Keratinocyte (primary cell): ENCODE data around the gene PRKAG2. TPM values are rescaled to one million over a fixed set of nuclear protein-coding genes. Genes with fewer than 3 reads are reported as not detected.

Source experiments
- DNase-seq: peaks from one replicate; pipeline ENCODE4 v3.0.0-alpha.2; 2011; ENCODE audit warnings: low read depth, missing footprints, low spot score
- FAIRE-seq: peaks from 2 replicates; lab custom pipeline; 2011; peaks lifted over from hg19 to GRCh38; lab: Jason Lieb, UNC
- H2AFZ ChIP-seq: 2 replicates; pipeline ENCODE4 v1.6.0; 2012; ENCODE audit warnings: low read length, control low read depth, inconsistent platforms; ENCODE audit not compliant: control insufficient read depth
- H3K27ac ChIP-seq: 2 replicates; pipeline ENCODE4 v1.5.1; 2011; ENCODE audit warnings: low read length; ENCODE audit not compliant: control insufficient read depth, insufficient read depth
- H3K27me3 ChIP-seq: 3 replicates; pipeline ENCODE4 v1.6.0; 2011; ENCODE audit warnings: low read length; ENCODE audit not compliant: control insufficient read depth, insufficient read depth; ENCODE audit errors: extremely low read depth
- H3K36me3 ChIP-seq, 2 experiments: 2 replicates in 1 of 2; 3 replicates in 1 of 2; pipeline ENCODE4 v1.5.1; 2011; ENCODE audit warnings: low read length in 2 of 2, mild to moderate bottlenecking in 1 of 2; ENCODE audit not compliant: control insufficient read depth in 2 of 2, insufficient read depth in 2 of 2; ENCODE audit errors: extremely low read depth in 1 of 2
- H3K4me1 ChIP-seq: 3 replicates; pipeline ENCODE4 v1.5.1; 2011; ENCODE audit warnings: low read length; ENCODE audit not compliant: control insufficient read depth, insufficient read depth; ENCODE audit errors: extremely low read depth
- H3K4me2 ChIP-seq: 3 replicates; pipeline ENCODE4 v1.6.0; 2011; ENCODE audit warnings: low read depth, low read length; ENCODE audit not compliant: control insufficient read depth, insufficient read depth; ENCODE audit errors: extremely low read depth
- H3K4me3 ChIP-seq, 3 experiments: fragments of 200-600 bp in 1 of 3; sonication (generic) in 1 of 3; 2 replicates in 2 of 3; 3 replicates in 1 of 3; pipeline ENCODE4 v1.5.1; 2011 to 2016; ENCODE audit warnings: low read length in 3 of 3, mild to moderate bottlenecking in 3 of 3, control low read depth in 2 of 3, inconsistent platforms in 1 of 3, low read depth in 1 of 3, mixed read lengths in 1 of 3, mixed run types in 1 of 3, moderate library complexity in 1 of 3; ENCODE audit not compliant: control insufficient read depth in 2 of 3, insufficient read depth in 2 of 3; ENCODE audit errors: extremely low read depth in 1 of 3
- H3K79me2 ChIP-seq: 2 replicates; pipeline ENCODE4 v1.6.0; 2012; ENCODE audit warnings: low read length; ENCODE audit not compliant: control insufficient read depth, insufficient read depth
- H3K9ac ChIP-seq: 3 replicates; pipeline ENCODE4 v1.6.0; 2011; ENCODE audit warnings: low read length; ENCODE audit not compliant: control insufficient read depth, insufficient read depth; ENCODE audit errors: extremely low read depth
- H3K9me1 ChIP-seq: 3 replicates; pipeline ENCODE4 v1.6.0; 2011; ENCODE audit warnings: low read length; ENCODE audit not compliant: control insufficient read depth, insufficient read depth; ENCODE audit errors: extremely low read depth
- H3K9me3 ChIP-seq: 2 replicates; pipeline ENCODE4 v1.5.1; 2012; ENCODE audit warnings: low read depth, low read length; ENCODE audit not compliant: control insufficient read depth
- H4K20me1 ChIP-seq: 3 replicates; pipeline ENCODE4 v1.6.0; 2011; ENCODE audit warnings: low read length; ENCODE audit not compliant: control insufficient read depth, insufficient read depth; ENCODE audit errors: extremely low read depth
- CTCF ChIP-seq, 3 experiments: IDR thresholded peaks in 1 of 3; conservative IDR thresholded peaks in 1 of 3; optimal IDR thresholded peaks in 1 of 3; 2 replicates in 2 of 3; 3 replicates in 1 of 3; pipeline versions ENCODE3 to v1.5.1; 2011; ENCODE audit warnings: low read length in 3 of 3, mild to moderate bottlenecking in 3 of 3, moderate library complexity in 2 of 3, control low read depth in 1 of 3, inconsistent platforms in 1 of 3; ENCODE audit not compliant: insufficient read depth in 2 of 3; ENCODE audit errors: extremely low read depth in 1 of 3
- EZH2 ChIP-seq: IDR thresholded peaks from one replicate; pipeline ENCODE4 v1.6.1; 2012; ENCODE audit warnings: inconsistent platforms, mild to moderate bottlenecking, low read length, moderate library complexity
- dilution Hi-C: fragments of 300-500 bp; cut with MboI; formaldehyde crosslinking; loops from one replicate; pipeline ENCODE4 v1.7.0; 2020; ENCODE audit warnings: low sequenced_read_pairs; ENCODE audit not compliant: extremely low pct_ligation_motif_present
- polyA plus RNA-seq, 5 experiments: library from polyadenylated mRNA; depleted of rRNA in 3 of 5; stranded (reverse) in 3 of 5; stranded (forward) in 1 of 5; unstranded in 1 of 5; fragments of >200 nt; gene quantifications; 1 replicate in 1 of 5; 2 replicates in 3 of 5; 3 replicates in 1 of 5; pipeline versions ENCODE4 v1.2.1 to v1.2.3, GENCODE V29; 2011 to 2012; ENCODE audit warnings: missing spikeins in 2 of 5, low read depth in 1 of 5, low replicate concordance in 1 of 5

PRKAG2 gene
- polyA plus RNA-seq, 1 donor (not counting 4 experiments of a cell fraction or from before 2014, with no cell fraction given), result 39.5 TPM

GRCh38 chr7:151705636-151706276 lies 171.2 kb downstream of the PRKAG2 start:
- peak; percentile 48 for FAIRE-seq

GRCh38 chr7:151704960-151705635 lies 171.8 kb downstream of the PRKAG2 start:
- DNase-seq, result no peak
- Histone ChIP-seq H3K27ac (no peak overlapping the region), H3K36me3 (no peaks in the 10 kb centered on the region), H3K27me3 (no peaks in the 10 kb centered on the region), H3K79me2 (no peaks in the 10 kb centered on the region), H4K20me1 (no peaks in the 10 kb centered on the region), H3K4me3 (no peak overlapping the region), H3K9ac (no peak overlapping the region), H3K4me2 (peak overlapping the region; percentile 58), H2AFZ (no peak overlapping the region), H3K4me1 (peaks cover 17% of the 10 kb centered on the region), H3K9me3 (no peaks in the 10 kb centered on the region), H3K9me1 (no peaks in the 10 kb centered on the region)
- FAIRE-seq, result no peak
- TF ChIP-seq EZH2, result no peak
- no peak for TF ChIP-seq CTCF (optimal IDR thresholded peaks at IDR 0.05 in 1 of 3, IDR thresholded peaks at IDR 0.05 in 1 of 3, conservative IDR thresholded peaks at IDR 0.05 in 1 of 3; ENCODE audit: extremely low read depth in 1 of 3, insufficient read depth in 2 of 3, low read length in 3 of 3)
- dilution Hi-C loops, result no loop called here

More at GRCh38 chr7:151705636-151706276, 171.2 kb downstream of the PRKAG2 start:
- Histone ChIP-seq H3K4me2 (peak overlapping the region; percentile 58), H3K36me3 (no peaks in the 10 kb centered on the region), H3K4me1 (peaks cover 17% of the 10 kb centered on the region), H3K4me3 (no peak overlapping the region), H3K27ac (no peak overlapping the region), H3K9ac (no peak overlapping the region), H3K79me2 (no peaks in the 10 kb centered on the region), H4K20me1 (no peaks in the 10 kb centered on the region), H3K27me3 (no peaks in the 10 kb centered on the region), H3K9me1 (no peaks in the 10 kb centered on the region), H2AFZ (peak overlapping the region; percentile 27), H3K9me3 (no peaks in the 10 kb centered on the region)
- dilution Hi-C loops, result no loop called here
- TF ChIP-seq EZH2, result no peak
- peak; percentile 33 to 66 (median 44) for TF ChIP-seq CTCF (optimal IDR thresholded peaks at IDR 0.05 in 1 of 3, IDR thresholded peaks at IDR 0.05 in 1 of 3, conservative IDR thresholded peaks at IDR 0.05 in 1 of 3; ENCODE audit: extremely low read depth in 1 of 3, insufficient read depth in 2 of 3, low read length in 3 of 3)
- peak; percentile 70 for DNase-seq
